Naive thymus-derived CD4-positive, alpha-beta T cell (primary cell): Measurements from ENCODE around the gene WNT5A. TPM values are rescaled to one million over a fixed set of nuclear protein-coding genes. Genes with fewer than 3 reads are reported as not detected.

Source experiments
- ATAC-seq: fragments of 150-1000 bp; cut with Tn5 transposase; 2 replicates; pipeline ENCODE4 v1.10.0; 2021; ENCODE audit warnings: mild to moderate bottlenecking, moderate library complexity
- CTCF ChIA-PET: fragments of 350-600 bp; sonication (Branson Sonifier 250); formaldehyde crosslinking; loops from one replicate; lab custom pipeline; 2021; ENCODE audit warnings: antibody characterized with exemption; lab: Charles Lee
- POLR2A ChIA-PET: fragments of 350-600 bp; sonication (Branson Sonifier 250); formaldehyde crosslinking; loops from one replicate; lab custom pipeline; 2021; ENCODE audit warnings: antibody characterized with exemption, inconsistent platforms; lab: Charles Lee
- DNase-seq, 9 donors: peaks; one replicate each; pipeline versions ENCODE4 v3.0.0 to v3.0.0-alpha.2; 2020 to 2022; ENCODE audit warnings: mixed read lengths in 1 of 9
- H3K27ac ChIP-seq: one replicate; pipeline ENCODE4 v1.7.0; 2013; ENCODE audit warnings: mild to moderate bottlenecking, low read depth, low read length, moderate library complexity
- H3K27me3 ChIP-seq, 2 donors: one replicate each; pipeline ENCODE4 v1.7.0; 2013; ENCODE audit warnings: low read length in 2 of 2, mild to moderate bottlenecking in 2 of 2, moderate library complexity in 2 of 2; ENCODE audit not compliant: control insufficient read depth in 2 of 2, insufficient read depth in 2 of 2
- H3K36me3 ChIP-seq, 3 experiments: 1 replicate in 2 of 3; 2 replicates in 1 of 3; pipeline ENCODE4 v1.7.0; 2013; ENCODE audit warnings: low read length in 3 of 3, mild to moderate bottlenecking in 3 of 3, moderate library complexity in 1 of 3; ENCODE audit not compliant: insufficient read depth in 3 of 3, control insufficient read depth in 2 of 3
- H3K4me1 ChIP-seq, 2 donors: one replicate each; pipeline ENCODE4 v1.7.0; 2013; ENCODE audit warnings: low read length in 2 of 2, mild to moderate bottlenecking in 2 of 2, moderate library complexity in 1 of 2; ENCODE audit not compliant: control insufficient read depth in 2 of 2, insufficient read depth in 2 of 2
- H3K4me3 ChIP-seq: 2 replicates; pipeline ENCODE4 v1.7.0; 2013; ENCODE audit warnings: mild to moderate bottlenecking, low read length
- H3K9me3 ChIP-seq, 3 experiments: 1 replicate in 2 of 3; 2 replicates in 1 of 3; pipeline ENCODE4 v1.7.0; 2013; ENCODE audit warnings: low read length in 3 of 3; ENCODE audit not compliant: control insufficient read depth in 2 of 3
- H3K27ac Mint-ChIP-seq, 9 donors: one replicate each; pipeline ENCODE4 v1.8.0; 2020 to 2022; ENCODE audit warnings: mixed read lengths in 9 of 9, mild to moderate bottlenecking in 8 of 9, moderate library complexity in 5 of 9, inconsistent platforms in 2 of 9
- H3K27me3 Mint-ChIP-seq, 5 donors: one replicate each; pipeline ENCODE4 v1.8.0; 2021 to 2022; ENCODE audit warnings: mixed read lengths in 5 of 5, mild to moderate bottlenecking in 1 of 5
- H3K36me3 Mint-ChIP-seq, 5 donors: one replicate each; pipeline ENCODE4 v1.8.0; 2020 to 2022; ENCODE audit warnings: mixed read lengths in 5 of 5, mild to moderate bottlenecking in 3 of 5, inconsistent platforms in 1 of 5
- H3K4me1 Mint-ChIP-seq, 7 donors: one replicate each; pipeline ENCODE4 v1.8.0; 2020 to 2022; ENCODE audit warnings: mixed read lengths in 7 of 7, mild to moderate bottlenecking in 3 of 7, inconsistent platforms in 1 of 7
- H3K4me3 Mint-ChIP-seq, 10 donors: one replicate each; pipeline ENCODE4 v1.8.0; 2020 to 2022; ENCODE audit warnings: mild to moderate bottlenecking in 10 of 10, mixed read lengths in 10 of 10, moderate library complexity in 6 of 10, inconsistent platforms in 2 of 10
- H3K9me3 Mint-ChIP-seq, 11 donors: one replicate each; pipeline ENCODE4 v1.8.0; 2020 to 2022; ENCODE audit warnings: mixed read lengths in 11 of 11, mild to moderate bottlenecking in 4 of 11, inconsistent platforms in 1 of 11, moderate library complexity in 1 of 11
- intact Hi-C, 2 donors: fragments of 100-400 bp; cut with micrococcal nuclease; formaldehyde crosslinking; loops; one replicate each; pipeline ENCODE4 v1.15.1; 2023
- polyA plus RNA-seq, 2 donors: library from polyadenylated mRNA; unstranded; fragments of 300-500 nt; fragmentation: Illumina TruSeq; gene quantifications; one replicate each; pipeline ENCODE4 v1.2.3, GENCODE V29; 2021
- total RNA-seq, 6 experiments: library from RNA in 5 of 6; stranded (reverse) in 5 of 6; gene quantifications; 1 replicate in 5 of 6; 2 replicates in 1 of 6; pipeline ENCODE4 v1.2.3 and lab custom pipeline; 2021 to 2026

WNT5A gene
- total and polyA plus RNA-seq, 7 experiments from 2014 or later, result 0.36 TPM; not detected in 6

DNA sequence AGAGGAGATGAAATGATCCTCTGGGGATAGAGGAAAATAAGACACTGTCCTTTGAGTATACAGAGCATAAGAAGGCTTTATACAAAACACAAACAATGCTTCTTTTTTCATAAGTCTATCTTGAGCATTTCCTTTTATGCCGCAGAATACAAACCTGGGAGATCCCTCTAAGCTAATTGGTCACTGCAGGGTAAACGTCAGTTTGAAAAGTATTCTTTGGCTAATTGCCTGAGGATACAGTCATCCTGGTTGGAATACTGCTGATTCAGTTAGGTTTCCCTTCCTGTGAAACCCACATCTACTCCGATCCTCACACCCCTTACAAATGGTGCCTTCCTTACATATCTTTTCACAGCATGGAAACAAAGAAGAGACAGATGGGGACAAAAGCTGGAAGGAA, 10.6 kb downstream of the WNT5A start:
- no peaks in the 10 kb centered on the region for H3K4me1 ChIP-seq
- peaks cover 0 to 9% of the 10 kb centered on the region in 2 donors for H3K27me3 ChIP-seq
- Mint-ChIP-seq H3K4me3 (no peak overlapping the region), H3K9me3 (peaks cover 0 to 10% (median 0%) of the 10 kb centered on the region in 11 donors), H3K27me3 (peaks cover 34 to 66% (median 47%) of the 10 kb centered on the region in 5 donors), H3K36me3 (peaks cover 0 to 4% (median 0%) of the 10 kb centered on the region in 5 donors), H3K27ac (no peak overlapping the region), H3K4me1 (peaks cover 0 to 4% (median 0%) of the 10 kb centered on the region in 7 donors)
- no peaks in the 10 kb centered on the region for H3K36me3 ChIP-seq
- no peak overlapping the region for H3K27ac ChIP-seq
- ChIA-PET CTCF (no interaction called here), POLR2A (no interaction called here)
- no peak overlapping the region for H3K4me3 ChIP-seq
- ATAC-seq, result no peak
- intact Hi-C loops, result no loop called here
- DNase-seq, result no peak
- no peaks in the 10 kb centered on the region for H3K9me3 ChIP-seq

DNA sequence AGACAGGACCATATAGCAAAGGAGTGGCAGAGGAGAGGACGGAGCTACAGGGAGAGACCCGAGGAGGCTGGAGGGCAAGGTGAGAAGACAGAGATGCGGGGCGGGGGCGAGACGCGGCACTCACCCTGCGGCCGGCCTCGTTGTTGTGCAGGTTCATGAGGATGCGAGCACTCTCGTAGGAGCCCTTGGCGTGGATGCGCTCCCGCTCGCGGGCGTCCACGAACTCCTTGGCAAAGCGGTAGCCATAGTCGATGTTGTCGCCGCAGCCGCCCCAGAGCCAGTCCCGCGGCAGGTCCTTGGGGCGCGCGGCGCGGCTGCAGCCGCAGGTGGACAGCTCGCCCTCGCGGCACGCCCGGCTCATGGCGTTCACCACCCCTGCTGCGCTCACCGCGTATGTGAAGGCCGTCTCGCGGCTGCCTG, 12.9 kb downstream of the WNT5A start:
- H3K27ac Mint-ChIP-seq, result no peak overlapping the region
- no peaks in the 10 kb centered on the region for H3K27me3 ChIP-seq
- CTCF ChIA-PET, result no interaction called here
- ATAC-seq (no peak), DNase-seq (no peak)
- H3K36me3 Mint-ChIP-seq, result no peaks in the 10 kb centered on the region
- no peaks in the 10 kb centered on the region for H3K36me3 ChIP-seq
- H3K9me3 ChIP-seq, result no peaks in the 10 kb centered on the region
- POLR2A ChIA-PET, result no interaction called here
- peaks cover 0 to 10% (median 0%) of the 10 kb centered on the region in 11 donors for H3K9me3 Mint-ChIP-seq
- H3K4me3 Mint-ChIP-seq, result no peak overlapping the region
- no peaks in the 10 kb centered on the region for H3K4me1 ChIP-seq
- no peaks in the 10 kb centered on the region for H3K4me1 Mint-ChIP-seq
- H3K27me3 Mint-ChIP-seq, result peaks cover 14 to 49% (median 31%) of the 10 kb centered on the region in 5 donors
- H3K27ac ChIP-seq, result no peak overlapping the region
- intact Hi-C loops, result no loop called here
- no peak overlapping the region for H3K4me3 ChIP-seq

DNA sequence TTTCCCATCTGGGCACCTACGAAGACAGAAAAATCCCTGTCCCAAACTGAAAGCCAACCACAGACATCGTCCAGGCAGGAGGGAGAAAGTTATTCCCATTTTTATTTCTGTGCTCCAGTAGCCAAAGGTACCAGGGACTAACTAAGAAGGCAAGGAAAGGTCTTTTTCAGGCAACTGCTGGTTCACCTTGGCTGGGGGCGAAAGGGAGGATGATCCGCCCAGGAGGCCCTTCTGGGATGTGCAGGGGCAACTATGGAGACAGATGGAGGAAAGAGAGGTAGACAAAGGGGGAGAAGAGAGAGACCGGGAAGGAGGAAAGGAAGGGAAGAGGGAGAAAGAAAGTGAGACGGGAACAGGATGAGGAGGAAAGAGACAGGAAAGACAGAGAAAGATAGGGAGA, 13.3 kb downstream of the WNT5A start:
- Mint-ChIP-seq H3K9me3 (peaks cover 0 to 10% (median 0%) of the 10 kb centered on the region in 11 donors), H3K27ac (no peak overlapping the region), H3K4me1 (no peaks in the 10 kb centered on the region), H3K27me3 (peaks cover 11 to 49% (median 31%) of the 10 kb centered on the region in 5 donors), H3K36me3 (no peaks in the 10 kb centered on the region), H3K4me3 (no peak overlapping the region)
- no peaks in the 10 kb centered on the region for H3K27me3 ChIP-seq
- ChIA-PET CTCF (no interaction called here), POLR2A (no interaction called here)
- no peaks in the 10 kb centered on the region for H3K4me1 ChIP-seq
- no peaks in the 10 kb centered on the region for H3K9me3 ChIP-seq
- no peak overlapping the region for H3K27ac ChIP-seq
- DNase-seq, result no peak
- intact Hi-C loops, result no loop called here
- no peaks in the 10 kb centered on the region for H3K36me3 ChIP-seq
- H3K4me3 ChIP-seq, result no peak overlapping the region
- no peak for ATAC-seq

DNA sequence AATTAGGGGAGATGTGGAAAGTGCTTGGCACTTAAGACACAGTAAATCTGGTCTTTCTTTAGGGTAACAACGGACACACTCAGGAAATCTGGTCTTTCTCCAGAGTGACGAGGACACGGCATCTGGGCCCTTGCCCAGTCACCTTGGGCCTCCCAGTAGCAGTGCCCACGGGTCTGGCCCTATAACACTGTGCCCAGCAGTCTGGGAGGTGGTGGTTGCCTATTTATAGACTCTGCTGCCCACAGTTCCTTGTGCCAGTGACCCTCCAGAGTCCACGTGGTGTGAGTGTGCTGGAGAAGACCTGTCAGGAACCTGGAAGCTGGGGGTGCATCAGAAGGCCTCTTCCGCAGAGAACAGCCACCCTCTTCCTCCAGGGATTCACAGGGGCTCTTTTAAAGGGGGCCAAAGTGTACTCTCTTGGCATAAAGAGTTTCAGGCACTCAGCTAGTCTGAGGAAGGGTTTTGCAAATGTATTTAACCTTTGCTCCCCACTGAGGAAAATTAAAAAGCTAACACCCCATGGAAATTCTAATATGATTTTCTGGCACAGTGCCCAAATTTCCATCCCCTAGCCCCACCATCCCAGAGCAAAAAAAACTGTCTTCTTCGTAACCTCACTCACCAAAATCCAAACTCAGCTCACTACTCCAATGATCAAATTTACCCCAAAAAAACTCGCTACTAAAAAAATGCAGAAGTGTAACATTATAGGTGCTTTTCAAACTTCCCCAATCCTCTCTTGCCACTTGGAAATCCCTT, 15.4 kb downstream of the WNT5A start:
- no peak for DNase-seq
- peaks cover 0 to 33% (median 19%) of the 10 kb centered on the region in 5 donors for H3K27me3 Mint-ChIP-seq
- intact Hi-C loops, result no loop called here

DNA sequence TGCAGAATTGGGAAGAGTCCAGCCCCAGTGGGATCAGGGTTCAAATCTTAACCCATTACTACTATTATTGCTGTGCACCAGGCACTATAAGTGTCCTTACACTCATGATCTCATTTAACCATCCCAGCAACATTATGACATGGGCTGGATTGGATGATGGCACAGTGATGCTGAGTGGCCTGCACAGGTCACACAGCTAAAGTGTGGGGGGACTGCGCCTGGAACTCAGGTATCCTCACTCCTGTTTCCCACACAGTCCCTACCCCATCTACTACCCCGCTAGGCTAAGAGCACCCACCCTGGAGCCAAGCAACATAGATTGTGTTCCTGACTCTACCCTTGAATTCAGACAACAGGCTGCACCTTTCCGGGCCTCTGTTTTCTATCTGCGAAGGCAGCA, 16.0 kb downstream of the WNT5A start:
- H3K9me3 Mint-ChIP-seq, result peaks cover 0 to 10% (median 0%) of the 10 kb centered on the region in 11 donors
- DNase-seq (no peak), ATAC-seq (no peak)
- no peaks in the 10 kb centered on the region for H3K36me3 Mint-ChIP-seq
- H3K4me1 Mint-ChIP-seq, result no peaks in the 10 kb centered on the region
- no peak overlapping the region for H3K4me3 Mint-ChIP-seq
- H3K27me3 Mint-ChIP-seq, result peaks cover 0 to 30% (median 17%) of the 10 kb centered on the region in 5 donors
- no peaks in the 10 kb centered on the region for H3K36me3 ChIP-seq
- intact Hi-C loops, result no loop called here
- no peak overlapping the region for H3K27ac Mint-ChIP-seq
- POLR2A ChIA-PET, result no interaction called here
- H3K9me3 ChIP-seq, result no peaks in the 10 kb centered on the region
- CTCF ChIA-PET, result no interaction called here
- H3K27ac ChIP-seq, result no peak overlapping the region
- H3K4me1 ChIP-seq, result no peaks in the 10 kb centered on the region
- no peak overlapping the region for H3K4me3 ChIP-seq
- no peaks in the 10 kb centered on the region for H3K27me3 ChIP-seq

More for the DNA sequence above, 15.4 kb downstream of the WNT5A start:
- Mint-ChIP-seq H3K27ac (no peak overlapping the region), H3K4me1 (no peaks in the 10 kb centered on the region), H3K4me3 (no peak overlapping the region), H3K9me3 (peaks cover 0 to 10% (median 0%) of the 10 kb centered on the region in 11 donors), H3K36me3 (no peaks in the 10 kb centered on the region)
- ChIA-PET CTCF (no interaction called here), POLR2A (interaction anchor here (0.6 kb wide), 1 partner anchor 134 kb away, joined by 3 read pairs; no protein-coding TSS in a partner anchor)
- H3K9me3 ChIP-seq, result no peaks in the 10 kb centered on the region
- ATAC-seq, result no peak
- H3K4me1 ChIP-seq, result no peaks in the 10 kb centered on the region
- H3K4me3 ChIP-seq, result no peak overlapping the region
- no peaks in the 10 kb centered on the region for H3K36me3 ChIP-seq
- H3K27me3 ChIP-seq, result no peaks in the 10 kb centered on the region
- H3K27ac ChIP-seq, result no peak overlapping the region

DNA sequence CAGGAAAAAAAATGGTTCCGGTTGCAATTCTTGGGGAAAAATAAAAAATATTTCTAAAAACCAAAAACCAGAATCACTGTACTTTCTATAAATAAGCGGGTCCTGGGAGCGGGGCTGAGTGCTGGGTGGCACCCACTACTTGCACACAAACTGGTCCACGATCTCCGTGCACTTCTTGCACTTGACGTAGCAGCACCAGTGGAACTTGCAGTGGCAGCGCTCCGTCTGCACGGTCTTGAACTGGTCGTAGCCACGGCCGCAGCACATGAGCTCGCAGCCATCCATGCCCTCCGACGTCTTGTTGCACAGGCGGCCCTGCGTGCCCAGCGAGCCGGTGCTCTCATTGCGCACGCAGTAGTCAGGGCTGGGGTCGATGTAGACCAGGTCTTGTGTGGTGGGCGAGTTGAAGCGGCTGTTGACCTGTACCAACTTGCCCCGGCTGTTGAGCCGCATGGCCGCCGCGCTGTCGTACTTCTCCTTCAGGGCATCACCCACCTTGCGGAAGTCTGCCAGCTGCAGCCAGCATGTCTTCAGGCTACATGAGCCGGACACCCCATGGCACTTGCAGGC, 17.1 kb downstream of the WNT5A start:
- H3K4me1 ChIP-seq, result no peaks in the 10 kb centered on the region
- intact Hi-C loops, result no loop called here
- POLR2A ChIA-PET, result no interaction called here

More for the DNA sequence above, 17.1 kb downstream of the WNT5A start:
- Histone ChIP-seq H3K27me3 (no peaks in the 10 kb centered on the region), H3K9me3 (no peaks in the 10 kb centered on the region), H3K36me3 (no peaks in the 10 kb centered on the region), H3K27ac (no peak overlapping the region), H3K4me3 (no peak overlapping the region)
- DNase-seq (no peak), ATAC-seq (no peak)
- peaks cover 0 to 10% (median 0%) of the 10 kb centered on the region in 11 donors for H3K9me3 Mint-ChIP-seq
- no peaks in the 10 kb centered on the region for H3K4me1 Mint-ChIP-seq
- no peak overlapping the region for H3K27ac Mint-ChIP-seq
- peaks cover 0 to 28% (median 17%) of the 10 kb centered on the region in 5 donors for H3K27me3 Mint-ChIP-seq
- no peaks in the 10 kb centered on the region for H3K36me3 Mint-ChIP-seq
- CTCF ChIA-PET, result no interaction called here
- no peak overlapping the region for H3K4me3 Mint-ChIP-seq
